ENCODE data around the gene PLEKHA3.

DNA sequence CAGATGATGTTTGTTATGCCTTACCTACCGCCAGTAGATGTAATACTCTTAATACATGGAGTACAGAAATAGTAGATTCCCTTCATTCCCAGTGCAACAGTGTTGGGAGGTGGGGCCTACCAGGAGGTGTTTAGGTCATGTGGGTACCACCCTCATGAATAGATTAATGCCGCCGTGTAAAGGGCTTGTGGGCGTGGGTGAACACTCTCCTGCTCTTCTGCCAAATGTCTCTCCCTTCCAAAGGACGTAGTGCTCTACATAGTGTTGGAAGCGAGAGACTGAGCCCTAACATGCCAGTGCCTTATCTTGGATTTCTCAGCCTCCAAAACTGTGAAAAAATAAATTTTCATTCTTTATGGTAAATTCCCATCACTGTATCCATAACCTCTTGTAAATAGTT is 30.1 kb downstream of the PLEKHA3 start:
- TF ChIP-seq CTCF (IDR thresholded peaks at IDR 0.05; ENCODE audit: poor library complexity), result no peak
- TF ChIP-seq EZH2 (IDR thresholded peaks at IDR 0.05; ENCODE audit: borderline replicate concordance), result no peak
- no peak for TF ChIP-seq EZH2phosphoT487 (IDR thresholded peaks at IDR 0.05; ENCODE audit: low read depth, severe bottlenecking, unreplicated experiment)
